DMS153 treated with DMSO at 0.1 percent for 48 hours (cell line): ENCODE results near the gene ATF2.
"Not testable (repeated sequence)": the region's sequence is repeated elsewhere in the genome, so short reads cannot be mapped to it uniquely, and the experiment has no call there.

Experiments
- DNase-seq: peaks from one replicate; lab custom pipeline; 2025; ENCODE audit not compliant: unreplicated experiment; lab: John Stamatoyannopoulos, UW

Gene ATF2

GRCh38 chr2:175101514-175101913 lies 66.5 kb downstream of the ATF2 start:
- DNase-seq: no peak

GRCh38 chr2:175097297-175097696 lies 70.7 kb downstream of the ATF2 start:
- DNase-seq: no peak

- not testable (repeated sequence) for DNase-seq
Measured at GRCh38 chr2:175084117-175084516, 83.9 kb downstream of the ATF2 start.

GRCh38 chr2:175080479-175080878 lies 87.5 kb downstream of the ATF2 start:
- DNase-seq: no peak

- no peak for DNase-seq
Measured at GRCh38 chr2:175076272-175076671, 91.7 kb downstream of the ATF2 start.

GRCh38 chr2:175074478-175074877 lies 93.5 kb downstream of the ATF2 start:
- no peak for DNase-seq

- DNase-seq: no peak
Measured at GRCh38 chr2:175068534-175068933, 99.5 kb downstream of the ATF2 start.

- DNase-seq: no peak
Measured at GRCh38 chr2:175066411-175066810, 101.6 kb downstream of the ATF2 start.

GRCh38 chr2:175064797-175065196 lies 103.2 kb downstream of the ATF2 start:
- DNase-seq: no peak

GRCh38 chr2:175063741-175064140 lies 104.3 kb downstream of the ATF2 start:
- no peak for DNase-seq

- peak; percentile 31 for DNase-seq
Measured at GRCh38 chr2:175062787-175063585, 105.0 kb downstream of the ATF2 start.

- no peak for DNase-seq
Measured at GRCh38 chr2:175057078-175057685, 110.8 kb downstream of the ATF2 start.

GRCh38 chr2:175055993-175056392 lies 112.0 kb downstream of the ATF2 start:
- no peak for DNase-seq

- DNase-seq: no peak
Measured at GRCh38 chr2:175054340-175054739, 113.7 kb downstream of the ATF2 start.

- no peak for DNase-seq
Measured at GRCh38 chr2:175049661-175050060, 118.3 kb downstream of the ATF2 start.

GRCh38 chr2:175048275-175048674 lies 119.7 kb downstream of the ATF2 start:
- DNase-seq: no peak

GRCh38 chr2:175039490-175039889 lies 128.5 kb downstream of the ATF2 start:
- no peak for DNase-seq

- no peak for DNase-seq
Measured at GRCh38 chr2:175039031-175039430, 129.0 kb downstream of the ATF2 start.

GRCh38 chr2:175037941-175038340 lies 130.1 kb downstream of the ATF2 start:
- DNase-seq: no peak

- DNase-seq: peak; percentile 8
Measured at GRCh38 chr2:175036582-175037018, 131.4 kb downstream of the ATF2 start.

- no peak for DNase-seq
Measured at GRCh38 chr2:175035806-175036205, 132.2 kb downstream of the ATF2 start.

GRCh38 chr2:175034716-175035115 lies 133.3 kb downstream of the ATF2 start:
- no peak for DNase-seq
